GM18499 (cell line): ENCODE data around the gene PSME1.

Source experiments
- ATAC-seq: cut with Tn5 transposase; IDR thresholded peaks from one replicate; pipeline ENCODE4 v1.9.1; 2021; ENCODE audit warnings: moderate number of reproducible peaks; ENCODE audit not compliant: insufficient read depth, unreplicated experiment

The PSME1 gene

GRCh38 chr14:24164518-24164991 lies 28.6 kb downstream of the PSME1 start:
- no peak for ATAC-seq

DNA sequence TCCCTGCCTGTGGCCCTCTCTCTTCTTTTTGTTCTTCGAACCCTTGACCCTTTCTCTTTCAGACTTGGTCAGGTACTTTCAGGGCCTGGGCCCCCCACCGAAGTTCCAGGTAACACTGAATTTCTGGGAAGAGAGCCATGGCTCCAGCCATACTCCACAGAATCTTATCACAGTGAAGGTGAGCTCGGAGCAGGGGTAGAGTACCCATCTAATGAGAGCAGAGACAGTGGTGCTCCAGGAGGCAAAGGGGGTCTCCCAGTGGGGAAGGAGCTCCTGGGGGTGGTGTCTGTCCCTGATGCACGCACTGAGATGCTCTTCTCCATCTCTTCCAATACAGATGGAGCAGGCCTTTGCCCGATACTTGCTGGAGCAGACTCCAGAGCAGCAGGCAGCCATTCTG lies 29.8 kb downstream of the PSME1 start:
- ATAC-seq = no peak

DNA sequence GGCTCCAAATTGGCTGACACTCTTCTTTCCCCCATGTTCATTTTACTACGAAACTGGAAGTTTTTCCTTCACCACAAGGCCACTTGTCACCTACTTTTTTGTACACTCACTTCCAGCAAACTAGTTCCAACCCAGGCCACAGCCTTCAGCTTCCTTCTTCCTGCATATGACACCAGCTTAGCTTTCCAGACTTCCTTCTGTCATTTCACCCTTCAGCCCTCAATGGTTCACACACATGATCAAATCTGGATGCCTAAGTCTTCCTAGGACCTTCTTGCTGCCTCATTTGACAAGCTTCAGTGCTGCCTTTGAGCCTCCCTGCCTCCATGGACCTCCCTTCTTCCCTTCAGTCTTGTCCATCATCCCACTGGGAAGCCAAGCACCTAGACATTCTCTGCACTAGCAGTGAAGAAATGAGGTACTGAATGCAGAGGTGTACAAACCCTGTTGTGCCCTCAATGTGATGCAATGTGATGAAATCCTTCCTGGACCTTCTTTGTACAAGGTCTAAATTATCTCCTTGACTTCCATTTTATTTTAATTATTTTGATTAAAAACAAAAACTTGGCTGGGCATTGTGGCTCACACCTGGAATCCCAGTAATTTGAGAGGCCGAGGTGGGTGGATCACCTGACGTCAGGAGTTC lies 31.6 kb downstream of the PSME1 start:
- ATAC-seq = no peak

DNA sequence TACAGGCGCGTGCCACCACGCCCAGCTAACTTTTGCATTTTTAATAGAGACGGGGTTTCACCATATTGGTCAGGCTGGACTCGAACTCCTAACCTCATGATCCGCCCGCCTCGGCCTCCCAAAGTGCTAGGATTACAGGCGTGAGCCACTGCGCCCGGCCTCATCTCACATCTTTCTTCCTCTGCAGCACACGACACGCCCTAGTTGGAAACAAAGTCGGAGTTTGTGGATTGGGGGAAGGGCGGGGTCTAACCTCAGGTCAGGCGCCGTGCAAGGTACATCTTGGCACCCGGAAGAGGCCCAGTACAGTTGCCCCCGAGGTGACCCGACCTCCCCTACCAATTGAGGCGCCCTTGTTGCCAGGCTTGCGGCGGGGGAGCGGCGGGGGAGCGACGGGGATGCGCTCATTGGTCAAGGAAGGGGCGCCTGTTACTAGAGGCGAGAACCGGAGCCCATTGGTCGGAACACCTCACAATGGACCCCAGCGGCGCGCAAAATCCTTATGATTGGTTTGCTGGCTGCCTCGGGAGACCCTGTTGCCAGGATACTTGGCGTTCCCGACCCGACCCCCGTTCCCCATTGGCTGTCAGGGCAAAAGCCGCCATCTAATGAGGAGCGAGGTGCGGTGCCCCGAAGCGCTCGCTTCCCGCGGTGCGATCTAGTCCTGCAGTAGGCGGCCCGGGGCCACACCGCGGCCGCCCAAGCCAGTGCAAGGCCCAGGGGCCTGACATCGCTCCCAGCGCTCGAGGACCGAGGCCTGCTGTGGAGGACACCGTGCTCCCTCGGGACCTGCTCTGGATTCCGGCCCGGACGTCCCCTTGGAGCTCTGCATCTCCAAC lies 35.6 kb downstream of the PSME1 start, which contains the start of gene REC8:
TSS of gene REC8 (plus strand) at position 659 of the 839 bp plus-strand sequence. CDS start 473 bp downstream, outside the sequence.
- ATAC-seq = peak; percentile 78

GRCh38 chr14:24172261-24172860 lies 36.4 kb downstream of the PSME1 start:
- ATAC-seq = peak; percentile 3

DNA sequence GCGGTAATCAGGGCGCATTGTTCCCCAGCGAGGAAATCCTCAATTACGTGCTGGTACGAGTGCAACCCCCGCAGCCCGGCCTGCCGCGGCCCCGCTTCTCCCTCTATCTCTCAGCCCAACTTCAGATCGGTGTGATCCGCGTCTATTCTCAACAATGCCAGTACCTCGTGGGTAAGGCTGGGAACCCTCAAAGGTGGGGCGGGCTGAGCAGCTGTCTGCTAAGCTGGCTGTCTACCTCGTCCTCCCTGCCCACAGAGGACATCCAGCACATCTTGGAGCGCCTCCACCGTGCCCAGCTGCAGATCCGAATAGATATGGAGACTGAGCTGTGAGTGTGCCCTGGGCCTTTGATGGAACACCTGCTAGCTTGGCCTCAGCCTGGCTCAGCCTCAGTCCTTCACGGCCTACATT lies 36.9 kb downstream of the PSME1 start:
- ATAC-seq = no peak

GRCh38 chr14:24176599-24176998 lies 40.6 kb downstream of the PSME1 start:
- no peak for ATAC-seq

DNA sequence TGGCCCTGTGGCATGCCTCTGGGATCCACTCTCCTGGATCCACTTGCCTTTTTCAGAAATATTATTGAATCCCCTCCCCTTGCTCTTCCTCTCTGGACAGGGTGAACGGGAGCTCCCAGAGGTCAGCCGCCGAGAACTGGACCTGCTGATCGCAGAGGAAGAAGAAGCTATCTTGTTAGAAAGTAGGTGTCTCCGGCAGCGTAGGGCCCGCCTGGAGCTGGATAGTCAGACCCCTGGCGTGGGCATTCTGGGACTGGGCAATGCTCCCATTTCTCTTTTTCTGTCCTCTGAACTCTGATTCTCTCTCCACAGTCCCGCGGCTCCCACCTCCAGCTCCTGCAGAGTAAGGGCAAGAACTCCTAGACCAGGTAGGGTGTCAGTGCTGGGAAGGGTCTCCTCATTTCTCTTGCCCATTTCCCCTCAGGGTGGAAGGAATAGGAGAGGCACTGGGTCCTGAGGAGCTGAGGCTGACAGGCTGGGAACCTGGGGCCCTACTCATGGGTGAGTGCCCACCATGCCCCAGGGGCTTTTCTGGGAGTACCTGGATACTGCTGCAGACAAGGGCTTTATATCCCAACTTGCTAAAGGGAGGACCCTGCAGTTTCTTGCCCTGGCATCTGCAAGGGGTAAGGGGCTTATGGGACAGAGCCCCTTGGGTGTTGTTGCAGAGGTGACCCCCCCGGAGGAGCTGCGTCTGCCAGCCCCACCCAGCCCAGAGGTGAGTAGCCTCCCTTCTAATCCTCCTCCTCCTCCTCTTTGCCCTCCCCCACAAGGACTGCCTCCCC lies 41.2 kb downstream of the PSME1 start:
- ATAC-seq = no peak

DNA sequence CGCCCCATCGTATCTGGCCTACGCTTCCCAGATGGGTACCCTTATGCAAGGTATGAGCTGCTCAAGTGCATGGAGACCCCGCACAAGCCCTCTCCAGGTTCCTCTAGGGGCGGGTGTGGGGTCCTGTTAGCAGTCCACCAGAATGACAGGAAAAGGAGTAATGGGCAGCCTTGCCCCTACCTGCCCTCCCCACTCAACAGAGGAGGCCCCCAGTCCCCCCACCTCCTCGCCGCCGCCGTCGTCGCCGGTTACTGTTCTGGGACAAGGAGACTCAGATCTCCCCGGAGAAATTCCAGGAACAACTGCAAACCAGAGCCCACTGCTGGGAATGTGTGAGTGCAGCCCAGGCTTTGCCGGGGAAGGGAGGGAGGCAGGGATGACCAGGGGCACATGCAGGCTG lies 41.9 kb downstream of the PSME1 start:
- ATAC-seq = no peak

DNA sequence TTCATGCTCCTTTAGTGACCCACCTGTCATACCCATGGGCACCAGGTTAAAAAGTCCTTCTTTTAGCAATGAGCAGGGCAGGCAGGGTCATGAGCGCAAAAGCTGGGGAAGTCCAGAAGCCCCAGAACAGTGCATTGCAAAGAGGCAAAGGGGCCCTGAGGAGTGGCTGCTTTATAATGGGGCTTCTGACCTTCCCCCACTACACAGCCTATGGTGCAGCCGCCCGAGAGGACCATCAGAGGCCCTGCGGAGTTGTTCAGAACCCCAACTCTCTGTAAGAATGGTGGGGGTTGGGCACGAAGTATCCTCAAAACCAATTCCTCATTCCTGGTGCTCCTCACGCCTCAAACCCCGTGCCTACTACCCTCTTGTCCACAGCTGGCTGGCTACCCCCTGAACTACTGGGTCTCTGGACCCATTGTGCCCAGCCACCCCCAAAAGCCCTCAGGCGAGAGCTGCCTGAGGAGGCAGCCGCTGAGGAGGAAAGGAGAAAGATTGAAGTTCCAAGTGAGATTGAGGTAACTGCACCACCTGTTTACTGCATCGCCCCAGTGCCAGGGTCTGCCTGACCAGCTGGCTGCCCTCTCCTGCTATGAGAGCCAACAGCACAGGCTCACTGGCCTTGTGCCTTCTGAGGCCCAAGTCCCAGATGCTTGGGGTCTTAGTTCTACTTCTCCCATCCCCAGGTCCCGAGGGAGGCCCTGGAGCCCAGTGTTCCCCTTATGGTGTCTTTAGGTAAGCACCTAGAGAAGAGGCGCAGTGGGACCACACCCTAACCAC lies 42.6 kb downstream of the PSME1 start:
- no peak for ATAC-seq

- no peak for ATAC-seq
Measured at GRCh38 chr14:24179294-24179960, 43.4 kb downstream of the PSME1 start.

DNA sequence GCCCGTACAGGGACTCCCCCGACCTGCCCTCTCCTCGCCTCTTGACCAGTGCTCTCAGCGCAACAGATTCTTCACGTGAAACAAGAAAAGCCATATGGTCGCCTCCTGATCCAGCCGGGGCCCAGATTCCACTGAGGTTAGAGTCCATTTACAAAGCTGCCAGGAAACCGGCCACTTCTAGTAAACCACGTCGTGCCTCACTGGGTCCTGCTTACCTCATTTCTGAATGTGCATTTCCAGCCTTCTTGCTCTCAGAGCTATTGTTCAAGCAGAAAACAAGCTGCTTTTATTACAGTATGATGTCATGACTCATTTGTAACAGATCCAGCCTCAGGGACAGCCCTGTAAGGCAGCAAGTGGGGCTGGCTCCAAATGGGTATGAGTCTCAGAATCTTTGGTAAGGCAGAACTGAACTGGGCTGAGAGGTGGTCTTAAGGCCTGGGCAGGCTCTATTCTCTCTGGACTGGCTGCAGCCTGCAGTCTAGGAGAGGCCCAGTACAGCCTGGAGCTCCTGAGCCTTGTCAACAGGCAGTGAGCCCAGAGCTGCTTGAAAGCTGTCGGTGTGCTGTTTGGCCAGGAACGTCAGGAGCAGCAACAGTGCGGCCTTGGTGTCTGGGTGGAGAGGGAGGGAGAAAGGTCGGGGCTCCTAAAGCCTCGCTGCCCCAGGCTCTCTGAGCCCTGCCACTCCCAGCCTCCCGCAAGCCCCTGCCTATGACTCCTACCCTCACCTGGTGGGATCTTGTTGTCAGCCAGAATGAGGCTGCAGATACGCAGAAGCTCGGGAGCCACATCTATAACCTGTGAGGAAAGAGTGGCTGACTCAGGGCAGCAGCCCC lies 44.2 kb downstream of the PSME1 start:
- ATAC-seq = no peak

DNA sequence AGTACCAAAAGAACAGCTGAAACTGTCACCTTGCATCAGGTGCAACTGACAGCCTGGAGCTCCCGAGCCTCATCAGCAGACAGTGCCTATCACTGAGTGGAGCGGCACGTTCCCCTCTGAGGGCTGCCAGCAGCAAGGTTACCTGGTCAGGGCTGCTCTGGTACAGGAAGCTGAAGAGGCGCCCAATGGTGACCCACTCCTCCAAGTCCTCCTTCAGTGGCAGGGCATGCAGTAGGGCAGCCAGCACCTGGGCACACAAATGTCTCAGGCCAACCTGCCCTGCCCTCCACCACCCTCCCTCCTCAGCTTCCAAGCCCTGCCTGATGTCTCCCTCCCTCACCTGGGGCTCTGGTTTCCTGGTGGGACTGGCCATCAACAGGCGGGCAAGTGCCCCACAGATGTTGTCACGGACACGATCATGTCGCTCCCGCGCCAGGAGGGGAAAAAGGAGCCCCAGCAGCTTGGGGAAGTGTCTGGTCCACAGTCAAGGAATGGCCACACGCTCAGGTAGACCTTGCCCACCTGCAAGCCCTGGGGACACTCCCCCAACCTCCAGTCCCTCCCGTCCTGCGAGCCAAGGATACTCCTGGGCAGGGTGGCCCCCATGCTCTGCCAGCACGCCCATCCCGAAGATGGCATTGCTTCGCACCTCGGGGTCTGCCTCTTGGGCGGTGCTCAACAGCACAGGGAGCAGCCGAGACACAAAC lies 45.5 kb downstream of the PSME1 start:
- ATAC-seq = no peak

DNA sequence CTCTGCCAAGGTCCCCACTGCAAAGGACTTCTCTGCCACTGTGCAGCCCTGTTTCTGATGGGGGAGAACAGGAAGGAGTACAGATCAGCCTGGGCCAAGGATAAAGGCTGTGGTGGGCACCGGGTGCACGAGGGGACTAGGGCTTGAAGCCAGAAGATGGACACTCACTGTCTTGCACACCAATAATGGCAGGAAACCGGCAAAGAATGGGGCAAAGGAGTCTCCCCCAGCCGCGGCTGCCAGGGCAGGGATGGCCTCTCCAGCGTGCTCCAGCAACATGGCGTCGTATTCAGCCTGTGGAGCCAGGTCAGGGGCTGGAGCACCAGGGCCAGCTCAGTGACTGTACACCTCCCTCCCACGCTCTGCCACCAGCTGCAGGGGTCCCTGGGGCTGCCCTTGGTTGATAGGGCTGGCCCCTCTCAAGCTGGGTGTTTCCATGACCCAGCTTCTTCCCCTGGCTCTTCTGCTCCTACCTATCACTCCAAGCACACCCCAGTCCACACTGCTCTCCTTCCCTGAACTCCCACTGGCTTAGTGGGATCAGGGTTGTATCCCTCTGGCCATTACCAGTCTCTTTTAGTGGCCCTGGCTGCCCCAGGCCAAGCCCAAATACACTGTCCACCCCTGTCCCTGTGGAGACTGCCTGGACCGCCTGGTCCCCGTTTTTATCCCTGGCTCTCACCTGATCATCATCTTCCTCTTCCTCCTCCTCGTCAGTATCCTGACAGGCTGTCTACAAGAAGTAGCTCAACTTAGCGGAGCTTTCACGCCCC lies 46.3 kb downstream of the PSME1 start:
- no peak for ATAC-seq

DNA sequence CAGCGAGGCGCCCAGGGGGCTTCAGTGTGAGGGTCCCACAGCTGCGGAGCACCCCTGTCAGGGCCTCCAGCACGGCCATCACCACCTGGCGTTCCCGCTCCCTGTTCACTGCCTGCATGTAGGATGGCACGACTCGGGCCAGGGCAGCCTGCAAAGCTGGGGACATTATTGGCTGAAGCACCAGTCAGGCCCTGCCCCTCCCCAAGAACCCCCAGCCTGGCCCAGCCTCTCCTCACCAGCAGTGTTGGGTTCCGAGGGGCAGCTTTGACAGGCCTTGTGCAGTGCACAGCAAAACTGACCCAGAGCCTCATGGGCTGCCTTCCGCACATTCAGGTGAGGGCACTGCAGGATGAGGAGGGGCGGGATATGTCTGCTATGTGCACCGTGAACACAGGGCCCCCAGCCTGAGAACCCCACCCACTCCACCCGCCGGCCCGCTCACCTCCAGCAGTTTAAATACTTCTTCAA lies 47.1 kb downstream of the PSME1 start:
- no peak for ATAC-seq

- ATAC-seq = no peak
Measured at GRCh38 chr14:24184104-24184970, 48.3 kb downstream of the PSME1 start.
